ENCODE data around the gene FPR1. TPM values are rescaled to one million over a fixed set of nuclear protein-coding genes. Genes with fewer than 3 reads are reported as not detected.

FPR1 gene
- polyA plus RNA-seq, 3 donors, result 372 to 1,265 (median 991) TPM

DNA sequence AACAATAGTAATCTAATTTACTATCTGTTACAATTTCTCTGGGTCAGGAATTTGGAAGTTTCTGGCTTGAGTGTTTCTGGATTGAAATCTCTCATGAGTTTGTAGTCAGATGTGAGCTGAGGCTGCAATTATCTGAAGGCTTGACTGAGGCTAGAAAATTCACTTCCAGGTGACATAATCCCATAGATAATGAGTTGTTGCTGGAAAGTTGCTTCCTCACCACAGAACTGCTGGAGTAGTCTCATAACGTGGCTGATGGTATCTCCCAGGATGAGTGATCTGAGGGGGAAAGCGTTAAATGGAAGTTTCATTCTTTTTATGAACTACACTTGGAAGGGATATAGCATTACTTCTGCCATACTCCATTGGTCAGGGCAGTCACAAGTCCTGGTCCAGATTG lies 28.0 kb upstream of the FPR1 start:
- no peak for DNase-seq
- Mint-ChIP-seq H3K27me3 (ENCODE audit: low read depth in 3 of 3) (peaks cover 0 to 3% (median 3%) of the 10 kb centered on the region in 3 donors), H3K27ac (peak overlapping the region in 3 of 7 donors; percentile 19 to 76 (median 24)), H3K4me1 (peaks cover 62% of the 10 kb centered on the region), H3K9me3 (peaks cover 0 to 6% (median 2%) of the 10 kb centered on the region in 7 donors), H3K4me3 (peak overlapping the region in 1 of 2 donors; percentile 9), H3K36me3 (peaks cover 2 to 3% of the 10 kb centered on the region in 2 donors)
- Histone ChIP-seq H3K9ac (ENCODE audit: insufficient read depth, low read length, poor library complexity, severe bottlenecking) (no peak overlapping the region), H3K4me1 (ENCODE audit: control insufficient read depth in 1 of 2, insufficient read depth in 2 of 2, low read length in 2 of 2) (peaks cover 67 to 86% of the 10 kb centered on the region in 2 donors), H3K9me3 (replicated peaks in 1 of 2; ENCODE audit: control insufficient read depth in 1 of 2, insufficient read depth in 1 of 2, low read length in 2 of 2) (no peaks in the 10 kb centered on the region), H3K36me3 (replicated peaks in 1 of 2; ENCODE audit: control insufficient read depth in 1 of 2, insufficient read depth in 2 of 2, low read length in 2 of 2) (no peaks in the 10 kb centered on the region), H3K27ac (ENCODE audit: low read depth in 1 of 2, low read length in 2 of 2) (peak overlapping the region in 1 of 2 donors; percentile 34), H3K27me3 (ENCODE audit: control insufficient read depth in 2 of 2, insufficient read depth in 2 of 2, low read length in 2 of 2) (no peaks in the 10 kb centered on the region), H2AFZ (ENCODE audit: insufficient read depth, low read depth, low read length, poor library complexity, severe bottlenecking) (no peak overlapping the region), H3K79me2 (ENCODE audit: insufficient read depth, low read length) (no peaks in the 10 kb centered on the region), H3K4me2 (replicated peaks; ENCODE audit: extremely low read depth, low read length, poor library complexity, severe bottlenecking) (no peak overlapping the region), H4K20me1 (ENCODE audit: insufficient read depth, low read length) (no peaks in the 10 kb centered on the region), H3K4me3 (replicated peaks in 1 of 3; ENCODE audit: low read depth in 2 of 3, low read length in 3 of 3) (no peak overlapping the region)
- no CpG with 5 or more reads among the region's 2 CpGs for WGBS (ENCODE audit: insufficient coverage)
- TF ChIP-seq, protein P1, sequence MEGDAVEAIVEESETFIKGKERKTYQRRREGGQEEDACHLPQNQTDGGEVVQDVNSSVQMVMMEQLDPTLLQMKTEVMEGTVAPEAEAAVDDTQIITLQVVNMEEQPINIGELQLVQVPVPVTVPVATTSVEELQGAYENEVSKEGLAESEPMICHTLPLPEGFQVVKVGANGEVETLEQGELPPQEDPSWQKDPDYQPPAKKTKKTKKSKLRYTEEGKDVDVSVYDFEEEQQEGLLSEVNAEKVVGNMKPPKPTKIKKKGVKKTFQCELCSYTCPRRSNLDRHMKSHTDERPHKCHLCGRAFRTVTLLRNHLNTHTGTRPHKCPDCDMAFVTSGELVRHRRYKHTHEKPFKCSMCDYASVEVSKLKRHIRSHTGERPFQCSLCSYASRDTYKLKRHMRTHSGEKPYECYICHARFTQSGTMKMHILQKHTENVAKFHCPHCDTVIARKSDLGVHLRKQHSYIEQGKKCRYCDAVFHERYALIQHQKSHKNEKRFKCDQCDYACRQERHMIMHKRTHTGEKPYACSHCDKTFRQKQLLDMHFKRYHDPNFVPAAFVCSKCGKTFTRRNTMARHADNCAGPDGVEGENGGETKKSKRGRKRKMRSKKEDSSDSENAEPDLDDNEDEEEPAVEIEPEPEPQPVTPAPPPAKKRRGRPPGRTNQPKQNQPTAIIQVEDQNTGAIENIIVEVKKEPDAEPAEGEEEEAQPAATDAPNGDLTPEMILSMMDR (IDR thresholded peaks at IDR 0.05), result no peak
- intact Hi-C loops (cut with micrococcal nuclease), result loop anchor here (5.0 to 10.0 kb wide), 5 partner anchors 42 to 122 kb away; no protein-coding TSS in a partner anchor

DNA sequence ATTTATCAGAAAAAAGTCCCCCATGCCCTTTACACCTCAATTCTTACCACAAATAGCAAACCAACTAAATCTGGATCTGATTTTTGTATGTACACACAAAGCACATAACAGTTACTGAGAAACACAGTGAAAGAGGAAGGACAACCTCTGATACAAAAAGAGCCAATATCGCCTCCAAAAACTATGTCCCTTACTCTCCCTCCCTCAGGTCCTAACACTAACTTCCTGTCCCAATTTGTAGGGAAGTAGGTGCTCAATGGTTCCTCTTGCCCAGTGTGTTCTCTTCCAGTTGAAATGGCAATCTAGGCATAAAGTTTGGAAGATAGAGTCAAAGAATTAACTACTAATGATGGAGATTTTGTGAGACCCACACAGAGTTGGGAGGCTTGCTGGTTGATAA lies 27.5 kb upstream of the FPR1 start:
- Mint-ChIP-seq H3K4me3 (peak overlapping the region in 1 of 2 donors; percentile 21), H3K9me3 (peaks cover 0 to 10% (median 4%) of the 10 kb centered on the region in 7 donors), H3K36me3 (peaks cover 3 to 4% of the 10 kb centered on the region in 2 donors), H3K27ac (peak overlapping the region in 4 of 7 donors; percentile 4 to 61 (median 17)), H3K4me1 (peaks cover 62% of the 10 kb centered on the region), H3K27me3 (ENCODE audit: low read depth in 3 of 3) (peaks cover 0 to 3% (median 3%) of the 10 kb centered on the region in 3 donors)
- Histone ChIP-seq H4K20me1 (ENCODE audit: insufficient read depth, low read length) (no peaks in the 10 kb centered on the region), H3K27ac (ENCODE audit: low read depth in 1 of 2, low read length in 2 of 2) (no peak overlapping the region), H2AFZ (ENCODE audit: insufficient read depth, low read depth, low read length, poor library complexity, severe bottlenecking) (no peak overlapping the region), H3K4me3 (replicated peaks in 1 of 3; ENCODE audit: low read depth in 2 of 3, low read length in 3 of 3) (no peak overlapping the region), H3K79me2 (ENCODE audit: insufficient read depth, low read length) (no peaks in the 10 kb centered on the region), H3K27me3 (ENCODE audit: control insufficient read depth in 2 of 2, insufficient read depth in 2 of 2, low read length in 2 of 2) (no peaks in the 10 kb centered on the region), H3K36me3 (replicated peaks in 1 of 2; ENCODE audit: control insufficient read depth in 1 of 2, insufficient read depth in 2 of 2, low read length in 2 of 2) (no peaks in the 10 kb centered on the region), H3K9me3 (replicated peaks in 1 of 2; ENCODE audit: control insufficient read depth in 1 of 2, insufficient read depth in 1 of 2, low read length in 2 of 2) (peaks cover 0 to 2% of the 10 kb centered on the region in 2 donors), H3K4me2 (replicated peaks; ENCODE audit: extremely low read depth, low read length, poor library complexity, severe bottlenecking) (no peak overlapping the region), H3K4me1 (ENCODE audit: control insufficient read depth in 1 of 2, insufficient read depth in 2 of 2, low read length in 2 of 2) (peaks cover 62 to 81% of the 10 kb centered on the region in 2 donors), H3K9ac (ENCODE audit: insufficient read depth, low read length, poor library complexity, severe bottlenecking) (no peak overlapping the region)
- WGBS (ENCODE audit: insufficient coverage), result no CpG with 5 or more reads among the region's 1 CpG
- DNase-seq, result peak in 1 of 3 donors; percentile 43
- intact Hi-C loops (cut with micrococcal nuclease), result loop anchor here (5.0 to 10.0 kb wide), 4 partner anchors 42 to 112 kb away; no protein-coding TSS in a partner anchor
- TF ChIP-seq, protein P1 (IDR thresholded peaks at IDR 0.05), result no peak
